HG03558 (cell line): ENCODE measurements around the gene CNIH3.
"Not testable (repeated sequence)": the region's sequence is repeated elsewhere in the genome, so short reads cannot be mapped to it uniquely, and the experiment has no call there.

Experiments used
- ATAC-seq: cut with Tn5 transposase; IDR thresholded peaks from one replicate; pipeline ENCODE4 v1.9.1; 2021; ENCODE audit warnings: moderate number of reproducible peaks; ENCODE audit not compliant: unreplicated experiment; ENCODE audit errors: extremely low read depth

CNIH3 gene

GRCh38 chr1:224681816-224682215 is 65.7 kb downstream of the CNIH3 start:
- ATAC-seq = no peak

GRCh38 chr1:224683936-224684335 is 67.8 kb downstream of the CNIH3 start:
- ATAC-seq = no peak

GRCh38 chr1:224684979-224685425 is 68.9 kb downstream of the CNIH3 start:
- ATAC-seq = no peak

- ATAC-seq = not testable (repeated sequence)
These were observed 70.0 kb downstream of the CNIH3 start for GRCh38 chr1:224686140-224686539.

GRCh38 chr1:224687465-224687864 is 71.3 kb downstream of the CNIH3 start:
- no peak for ATAC-seq

- ATAC-seq = no peak
These were observed 73.3 kb downstream of the CNIH3 start for GRCh38 chr1:224689374-224689773.

GRCh38 chr1:224690576-224690975 is 74.5 kb downstream of the CNIH3 start:
- ATAC-seq = no peak

- no peak for ATAC-seq
These were observed 75.2 kb downstream of the CNIH3 start for GRCh38 chr1:224691148-224691925.

- ATAC-seq = no peak
These were observed 78.9 kb downstream of the CNIH3 start for GRCh38 chr1:224694969-224695368.

- ATAC-seq = no peak
These were observed 79.9 kb downstream of the CNIH3 start for GRCh38 chr1:224696021-224696420.

- ATAC-seq = no peak
These were observed 81.0 kb downstream of the CNIH3 start for GRCh38 chr1:224696891-224697765.

- no peak for ATAC-seq
These were observed 81.9 kb downstream of the CNIH3 start for GRCh38 chr1:224698015-224698451.

- no peak for ATAC-seq
These were observed 84.9 kb downstream of the CNIH3 start for GRCh38 chr1:224700918-224701531.

- no peak for ATAC-seq
These were observed 87.6 kb downstream of the CNIH3 start for GRCh38 chr1:224703702-224704101.

- no peak for ATAC-seq
These were observed 88.1 kb downstream of the CNIH3 start for GRCh38 chr1:224704107-224704735.

- ATAC-seq = no peak
These were observed 89.5 kb downstream of the CNIH3 start for GRCh38 chr1:224705578-224705977.

GRCh38 chr1:224707843-224708725 is 92.0 kb downstream of the CNIH3 start:
- no peak for ATAC-seq

- no peak for ATAC-seq
These were observed 94.1 kb downstream of the CNIH3 start for GRCh38 chr1:224710196-224710595.

GRCh38 chr1:224711231-224711756 is 95.2 kb downstream of the CNIH3 start:
- not testable (repeated sequence) for ATAC-seq
